GM23338 (cell line): ENCODE measurements around the gene RAB3IL1. TPM values are rescaled to one million over a fixed set of nuclear protein-coding genes. Genes with fewer than 3 reads are reported as not detected.

Source experiments
- ATAC-seq: fragments of 200-7000 bp; cut with Tn5 transposase; 3 replicates; pipeline ENCODE4 v1.9.1; 2020
- DNase-seq: peaks from one replicate; pipeline ENCODE4 v3.0.0-alpha.2; 2015; ENCODE audit warnings: low spot score
- H2AFZ ChIP-seq: fragments of 200-600 bp; sonication (generic); 2 replicates; pipeline ENCODE4 v1.8.0; 2016; ENCODE audit warnings: antibody characterized with exemption, mild to moderate bottlenecking, moderate library complexity
- H3F3A ChIP-seq: fragments of 200-600 bp; sonication (generic); replicated peaks from 2 replicates; pipeline ENCODE4 v1.8.0; 2017; ENCODE audit warnings: antibody characterized with exemption, mixed run types, low read depth
- H3K27ac ChIP-seq: fragments of 200-600 bp; sonication (generic); 2 replicates; pipeline ENCODE4 v1.6.1; 2016; ENCODE audit warnings: low read depth
- H3K27me3 ChIP-seq: fragments of 200-600 bp; sonication (generic); 2 replicates; pipeline ENCODE4 v1.8.0; 2016; ENCODE audit warnings: mild to moderate bottlenecking, mixed run types, moderate library complexity; ENCODE audit not compliant: insufficient read depth
- H3K36me3 ChIP-seq: fragments of 200-600 bp; sonication (generic); 2 replicates; pipeline ENCODE4 v1.8.0; 2016; ENCODE audit warnings: mild to moderate bottlenecking; ENCODE audit not compliant: insufficient read depth
- H3K4me1 ChIP-seq: fragments of 200-600 bp; sonication (generic); 2 replicates; pipeline ENCODE4 v1.8.0; 2016; ENCODE audit warnings: mild to moderate bottlenecking, moderate library complexity; ENCODE audit not compliant: insufficient read depth
- H3K4me2 ChIP-seq: fragments of 200-600 bp; sonication (generic); 2 replicates; pipeline ENCODE4 v1.7.1; 2017; ENCODE audit warnings: mixed run types
- H3K4me3 ChIP-seq: fragments of 200-600 bp; sonication (generic); 2 replicates; pipeline ENCODE4 v1.6.1; 2016; ENCODE audit warnings: mixed run types
- H3K79me2 ChIP-seq: fragments of 200-600 bp; sonication (generic); replicated peaks from 2 replicates; pipeline ENCODE4 v1.8.0; 2017; ENCODE audit warnings: mild to moderate bottlenecking; ENCODE audit not compliant: insufficient read depth
- H3K9me2 ChIP-seq: fragments of 200-600 bp; sonication (generic); 2 replicates; pipeline ENCODE4 v1.8.0; 2017; ENCODE audit not compliant: insufficient read depth
- H4K20me1 ChIP-seq: fragments of 200-600 bp; sonication (generic); replicated peaks from 2 replicates; pipeline ENCODE4 v1.8.0; 2017; ENCODE audit warnings: mild to moderate bottlenecking; ENCODE audit not compliant: insufficient read depth
- H3K27ac Mint-ChIP-seq: 2 replicates; pipeline ENCODE4 v1.8.0; 2020; ENCODE audit warnings: inconsistent platforms, mild to moderate bottlenecking, moderate library complexity, mixed read lengths
- H3K27me3 Mint-ChIP-seq: 3 replicates; pipeline ENCODE4 v1.8.0; 2022; ENCODE audit warnings: low read depth, mild to moderate bottlenecking, moderate library complexity, mixed read lengths, inconsistent platforms; ENCODE audit not compliant: insufficient read depth, poor library complexity
- H3K36me3 Mint-ChIP-seq: 3 replicates; pipeline ENCODE4 v1.8.0; 2021; ENCODE audit warnings: low read depth, mild to moderate bottlenecking, inconsistent platforms, moderate library complexity, mixed read lengths
- H3K4me1 Mint-ChIP-seq: 3 replicates; pipeline ENCODE4 v1.8.0; 2020; ENCODE audit warnings: mild to moderate bottlenecking, inconsistent platforms, mixed read lengths
- H3K4me3 Mint-ChIP-seq: 3 replicates; pipeline ENCODE4 v1.8.0; 2021; ENCODE audit warnings: moderate library complexity, mild to moderate bottlenecking, inconsistent platforms, mixed read lengths
- H3K9me3 Mint-ChIP-seq: 3 replicates; pipeline ENCODE4 v1.8.0; 2020; ENCODE audit warnings: moderate library complexity, mild to moderate bottlenecking, inconsistent platforms, mixed read lengths
- EZH2 ChIP-seq: fragments of 200-600 bp; sonication (generic); IDR thresholded peaks from one replicate; pipeline ENCODE4 v1.8.0; 2017; ENCODE audit warnings: antibody characterized with exemption, mild to moderate bottlenecking, low read depth; ENCODE audit not compliant: unreplicated experiment
- JUNB ChIP-seq: IDR thresholded peaks from one replicate; pipeline ENCODE4 v1.6.1; 2016; ENCODE audit warnings: antibody characterized with exemption; ENCODE audit not compliant: unreplicated experiment
- NANOG ChIP-seq: IDR thresholded peaks from 2 replicates; pipeline ENCODE4 v1.6.1; 2016; ENCODE audit warnings: antibody characterized with exemption, borderline replicate concordance
- POLR2AphosphoS5 ChIP-seq: IDR thresholded peaks from 2 replicates; pipeline ENCODE4 v1.6.1; 2016; ENCODE audit warnings: antibody characterized with exemption, low read depth
- ZNF114 ChIP-seq: fragments of 250-450 bp; sonication (Bioruptor Pico); IDR thresholded peaks from 2 replicates; pipeline ENCODE4 v1.5.0; 2020; ENCODE audit warnings: mild to moderate bottlenecking, moderate library complexity
- ZNF331 ChIP-seq: fragments of 250-450 bp; sonication (Bioruptor Pico); IDR thresholded peaks from 2 replicates; pipeline ENCODE4 v1.5.0; 2020; ENCODE audit warnings: low read depth, mild to moderate bottlenecking, moderate library complexity
- polyA plus RNA-seq: library from polyadenylated mRNA; unstranded; fragments of >200 nt; fragmentation: Nextera tagmentation; extraction: Ambion mirVana; gene quantifications from 2 replicates; pipeline ENCODE4 v1.2.1, GENCODE V29; 2016
- total RNA-seq: library from RNA; depleted of rRNA; stranded (reverse); fragments of >200 nt; shearing (Covaris generic); gene quantifications from 2 replicates; pipeline ENCODE4 v1.2.3, GENCODE V29; 2014
- TF ChIP-seq, protein P1 (sequence below): IDR thresholded peaks from 2 replicates; pipeline ENCODE4 v1.6.1; 2016; ENCODE audit warnings: antibody characterized with exemption
- TF ChIP-seq, protein P2 (sequence below), 2 experiments: fragments of 200-600 bp in 1 of 2; sonication (generic) in 1 of 2; conservative IDR thresholded peaks; 2 replicates each; pipeline versions ENCODE4 v1.5.1 to v1.6.1; 2016 to 2017; ENCODE audit warnings: antibody characterized with exemption in 2 of 2, low read depth in 2 of 2, mild to moderate bottlenecking in 2 of 2, moderate library complexity in 1 of 2
- TF ChIP-seq, protein P3 (sequence below): IDR thresholded peaks from one replicate; pipeline ENCODE4 v1.6.1; 2018; ENCODE audit warnings: antibody characterized with exemption; ENCODE audit not compliant: unreplicated experiment
- TF ChIP-seq, protein P4 (sequence below): fragments of 250-450 bp; sonication (Bioruptor Pico); IDR thresholded peaks from 2 replicates; pipeline ENCODE4 v1.5.0; 2020; ENCODE audit warnings: mild to moderate bottlenecking, moderate library complexity

Gene RAB3IL1
- total and polyA plus RNA-seq, 2 experiments from 2014 or later: 2.7 to 3.4 TPM

DNA sequence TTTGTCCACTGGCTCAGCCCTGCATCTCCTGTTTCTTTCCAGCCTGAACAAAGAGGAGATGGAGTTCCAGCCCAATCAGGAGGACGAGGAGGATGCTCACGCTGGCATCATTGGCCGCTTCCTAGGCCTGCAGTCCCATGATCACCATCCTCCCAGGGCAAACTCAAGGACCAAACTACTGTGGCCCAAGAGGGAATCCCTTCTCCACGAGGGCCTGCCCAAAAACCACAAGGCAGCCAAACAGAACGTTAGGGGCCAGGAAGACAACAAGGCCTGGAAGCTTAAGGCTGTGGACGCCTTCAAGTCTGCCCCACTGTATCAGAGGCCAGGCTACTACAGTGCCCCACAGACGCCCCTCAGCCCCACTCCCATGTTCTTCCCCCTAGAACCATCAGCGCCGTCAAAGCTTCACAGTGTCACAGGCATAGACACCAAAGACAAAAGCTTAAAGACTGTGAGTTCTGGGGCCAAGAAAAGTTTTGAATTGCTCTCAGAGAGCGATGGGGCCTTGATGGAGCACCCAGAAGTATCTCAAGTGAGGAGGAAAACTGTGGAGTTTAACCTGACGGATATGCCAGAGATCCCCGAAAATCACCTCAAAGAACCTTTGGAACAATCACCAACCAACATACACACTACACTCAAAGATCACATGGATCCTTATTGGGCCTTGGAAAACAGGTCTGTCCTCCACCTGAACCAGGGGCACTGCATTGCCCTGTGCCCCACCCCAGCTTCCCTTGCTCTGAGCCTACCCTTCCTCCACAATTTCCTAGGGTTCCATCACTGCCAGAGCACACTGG is 45.0 kb upstream of the RAB3IL1 start (continued):
- TF ChIP-seq, protein P1, sequence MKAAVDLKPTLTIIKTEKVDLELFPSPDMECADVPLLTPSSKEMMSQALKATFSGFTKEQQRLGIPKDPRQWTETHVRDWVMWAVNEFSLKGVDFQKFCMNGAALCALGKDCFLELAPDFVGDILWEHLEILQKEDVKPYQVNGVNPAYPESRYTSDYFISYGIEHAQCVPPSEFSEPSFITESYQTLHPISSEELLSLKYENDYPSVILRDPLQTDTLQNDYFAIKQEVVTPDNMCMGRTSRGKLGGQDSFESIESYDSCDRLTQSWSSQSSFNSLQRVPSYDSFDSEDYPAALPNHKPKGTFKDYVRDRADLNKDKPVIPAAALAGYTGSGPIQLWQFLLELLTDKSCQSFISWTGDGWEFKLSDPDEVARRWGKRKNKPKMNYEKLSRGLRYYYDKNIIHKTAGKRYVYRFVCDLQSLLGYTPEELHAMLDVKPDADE: no peak
- TF ChIP-seq NANOG (no peak), ZNF331 (CRISPR knock-in tag) (no peak), JUNB (no peak)
- TF ChIP-seq, protein P2, sequence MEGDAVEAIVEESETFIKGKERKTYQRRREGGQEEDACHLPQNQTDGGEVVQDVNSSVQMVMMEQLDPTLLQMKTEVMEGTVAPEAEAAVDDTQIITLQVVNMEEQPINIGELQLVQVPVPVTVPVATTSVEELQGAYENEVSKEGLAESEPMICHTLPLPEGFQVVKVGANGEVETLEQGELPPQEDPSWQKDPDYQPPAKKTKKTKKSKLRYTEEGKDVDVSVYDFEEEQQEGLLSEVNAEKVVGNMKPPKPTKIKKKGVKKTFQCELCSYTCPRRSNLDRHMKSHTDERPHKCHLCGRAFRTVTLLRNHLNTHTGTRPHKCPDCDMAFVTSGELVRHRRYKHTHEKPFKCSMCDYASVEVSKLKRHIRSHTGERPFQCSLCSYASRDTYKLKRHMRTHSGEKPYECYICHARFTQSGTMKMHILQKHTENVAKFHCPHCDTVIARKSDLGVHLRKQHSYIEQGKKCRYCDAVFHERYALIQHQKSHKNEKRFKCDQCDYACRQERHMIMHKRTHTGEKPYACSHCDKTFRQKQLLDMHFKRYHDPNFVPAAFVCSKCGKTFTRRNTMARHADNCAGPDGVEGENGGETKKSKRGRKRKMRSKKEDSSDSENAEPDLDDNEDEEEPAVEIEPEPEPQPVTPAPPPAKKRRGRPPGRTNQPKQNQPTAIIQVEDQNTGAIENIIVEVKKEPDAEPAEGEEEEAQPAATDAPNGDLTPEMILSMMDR (conservative IDR thresholded peaks at IDR 0.05; ENCODE audit: low read depth in 2 of 2): no peak

DNA sequence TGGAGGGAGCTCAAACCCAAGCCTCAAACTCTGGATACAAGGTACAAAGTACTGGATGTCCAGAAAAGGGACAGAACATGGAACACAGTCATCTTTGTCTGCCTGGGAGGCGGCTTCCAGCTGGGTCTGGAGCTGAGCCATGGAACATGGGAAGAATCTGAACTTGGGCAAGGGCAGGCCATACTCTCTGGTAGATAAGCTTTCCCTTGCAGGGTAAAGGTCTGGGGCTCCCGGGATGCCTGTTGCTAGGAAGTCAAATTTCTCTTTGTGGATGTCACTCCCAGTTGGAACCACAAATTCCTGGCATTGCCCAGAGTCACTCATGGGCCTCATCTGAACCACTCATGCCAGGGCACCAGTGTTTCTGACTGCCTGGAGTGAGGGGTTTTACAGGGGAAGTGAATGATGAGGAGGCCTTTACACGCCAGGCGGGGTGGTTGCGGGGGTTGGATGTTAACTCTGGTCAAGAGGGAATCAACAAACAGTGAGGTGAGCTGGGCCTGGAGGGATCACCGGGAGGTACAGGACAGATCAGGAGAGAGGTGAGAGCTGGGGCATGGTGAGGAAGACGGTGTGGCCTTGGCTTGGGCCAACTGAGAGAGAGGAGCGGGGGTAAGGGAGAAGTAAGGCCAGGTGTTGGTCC is 44.3 kb upstream of the RAB3IL1 start:
- Histone ChIP-seq H4K20me1 (peaks cover 29% of the 10 kb centered on the region), H3K27me3 (no peaks in the 10 kb centered on the region), H3K4me3 (no peak overlapping the region), H3K27ac (no peak overlapping the region), H2AFZ (no peak overlapping the region), H3K4me1 (peaks cover 13% of the 10 kb centered on the region; the same call in 1 of the 2 replicates), H3F3A (peaks cover 26% of the 10 kb centered on the region), H3K36me3 (peaks cover 27% of the 10 kb centered on the region), H3K79me2 (peaks cover 21% of the 10 kb centered on the region), H3K9me2 (no peaks in the 10 kb centered on the region), H3K4me2 (no peak overlapping the region)
- Mint-ChIP-seq H3K27me3 (peaks cover 22% of the 10 kb centered on the region), H3K36me3 (peaks cover 46% of the 10 kb centered on the region), H3K4me3 (no peak overlapping the region; the same call in 2 of the 3 replicates), H3K9me3 (peaks cover 2% of the 10 kb centered on the region; the same call in 2 of the 3 replicates), H3K4me1 (peaks cover 11% of the 10 kb centered on the region), H3K27ac (no peak overlapping the region)
- DNase-seq (no peak), ATAC-seq (peak; percentile 4; the same call in 1 of the 3 replicates)
- no peak for TF ChIP-seq EZH2
- TF ChIP-seq POLR2AphosphoS5: no peak
- TF ChIP-seq, protein P3, sequence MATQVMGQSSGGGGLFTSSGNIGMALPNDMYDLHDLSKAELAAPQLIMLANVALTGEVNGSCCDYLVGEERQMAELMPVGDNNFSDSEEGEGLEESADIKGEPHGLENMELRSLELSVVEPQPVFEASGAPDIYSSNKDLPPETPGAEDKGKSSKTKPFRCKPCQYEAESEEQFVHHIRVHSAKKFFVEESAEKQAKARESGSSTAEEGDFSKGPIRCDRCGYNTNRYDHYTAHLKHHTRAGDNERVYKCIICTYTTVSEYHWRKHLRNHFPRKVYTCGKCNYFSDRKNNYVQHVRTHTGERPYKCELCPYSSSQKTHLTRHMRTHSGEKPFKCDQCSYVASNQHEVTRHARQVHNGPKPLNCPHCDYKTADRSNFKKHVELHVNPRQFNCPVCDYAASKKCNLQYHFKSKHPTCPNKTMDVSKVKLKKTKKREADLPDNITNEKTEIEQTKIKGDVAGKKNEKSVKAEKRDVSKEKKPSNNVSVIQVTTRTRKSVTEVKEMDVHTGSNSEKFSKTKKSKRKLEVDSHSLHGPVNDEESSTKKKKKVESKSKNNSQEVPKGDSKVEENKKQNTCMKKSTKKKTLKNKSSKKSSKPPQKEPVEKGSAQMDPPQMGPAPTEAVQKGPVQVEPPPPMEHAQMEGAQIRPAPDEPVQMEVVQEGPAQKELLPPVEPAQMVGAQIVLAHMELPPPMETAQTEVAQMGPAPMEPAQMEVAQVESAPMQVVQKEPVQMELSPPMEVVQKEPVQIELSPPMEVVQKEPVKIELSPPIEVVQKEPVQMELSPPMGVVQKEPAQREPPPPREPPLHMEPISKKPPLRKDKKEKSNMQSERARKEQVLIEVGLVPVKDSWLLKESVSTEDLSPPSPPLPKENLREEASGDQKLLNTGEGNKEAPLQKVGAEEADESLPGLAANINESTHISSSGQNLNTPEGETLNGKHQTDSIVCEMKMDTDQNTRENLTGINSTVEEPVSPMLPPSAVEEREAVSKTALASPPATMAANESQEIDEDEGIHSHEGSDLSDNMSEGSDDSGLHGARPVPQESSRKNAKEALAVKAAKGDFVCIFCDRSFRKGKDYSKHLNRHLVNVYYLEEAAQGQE: no peak
- TF ChIP-seq, protein P4, sequence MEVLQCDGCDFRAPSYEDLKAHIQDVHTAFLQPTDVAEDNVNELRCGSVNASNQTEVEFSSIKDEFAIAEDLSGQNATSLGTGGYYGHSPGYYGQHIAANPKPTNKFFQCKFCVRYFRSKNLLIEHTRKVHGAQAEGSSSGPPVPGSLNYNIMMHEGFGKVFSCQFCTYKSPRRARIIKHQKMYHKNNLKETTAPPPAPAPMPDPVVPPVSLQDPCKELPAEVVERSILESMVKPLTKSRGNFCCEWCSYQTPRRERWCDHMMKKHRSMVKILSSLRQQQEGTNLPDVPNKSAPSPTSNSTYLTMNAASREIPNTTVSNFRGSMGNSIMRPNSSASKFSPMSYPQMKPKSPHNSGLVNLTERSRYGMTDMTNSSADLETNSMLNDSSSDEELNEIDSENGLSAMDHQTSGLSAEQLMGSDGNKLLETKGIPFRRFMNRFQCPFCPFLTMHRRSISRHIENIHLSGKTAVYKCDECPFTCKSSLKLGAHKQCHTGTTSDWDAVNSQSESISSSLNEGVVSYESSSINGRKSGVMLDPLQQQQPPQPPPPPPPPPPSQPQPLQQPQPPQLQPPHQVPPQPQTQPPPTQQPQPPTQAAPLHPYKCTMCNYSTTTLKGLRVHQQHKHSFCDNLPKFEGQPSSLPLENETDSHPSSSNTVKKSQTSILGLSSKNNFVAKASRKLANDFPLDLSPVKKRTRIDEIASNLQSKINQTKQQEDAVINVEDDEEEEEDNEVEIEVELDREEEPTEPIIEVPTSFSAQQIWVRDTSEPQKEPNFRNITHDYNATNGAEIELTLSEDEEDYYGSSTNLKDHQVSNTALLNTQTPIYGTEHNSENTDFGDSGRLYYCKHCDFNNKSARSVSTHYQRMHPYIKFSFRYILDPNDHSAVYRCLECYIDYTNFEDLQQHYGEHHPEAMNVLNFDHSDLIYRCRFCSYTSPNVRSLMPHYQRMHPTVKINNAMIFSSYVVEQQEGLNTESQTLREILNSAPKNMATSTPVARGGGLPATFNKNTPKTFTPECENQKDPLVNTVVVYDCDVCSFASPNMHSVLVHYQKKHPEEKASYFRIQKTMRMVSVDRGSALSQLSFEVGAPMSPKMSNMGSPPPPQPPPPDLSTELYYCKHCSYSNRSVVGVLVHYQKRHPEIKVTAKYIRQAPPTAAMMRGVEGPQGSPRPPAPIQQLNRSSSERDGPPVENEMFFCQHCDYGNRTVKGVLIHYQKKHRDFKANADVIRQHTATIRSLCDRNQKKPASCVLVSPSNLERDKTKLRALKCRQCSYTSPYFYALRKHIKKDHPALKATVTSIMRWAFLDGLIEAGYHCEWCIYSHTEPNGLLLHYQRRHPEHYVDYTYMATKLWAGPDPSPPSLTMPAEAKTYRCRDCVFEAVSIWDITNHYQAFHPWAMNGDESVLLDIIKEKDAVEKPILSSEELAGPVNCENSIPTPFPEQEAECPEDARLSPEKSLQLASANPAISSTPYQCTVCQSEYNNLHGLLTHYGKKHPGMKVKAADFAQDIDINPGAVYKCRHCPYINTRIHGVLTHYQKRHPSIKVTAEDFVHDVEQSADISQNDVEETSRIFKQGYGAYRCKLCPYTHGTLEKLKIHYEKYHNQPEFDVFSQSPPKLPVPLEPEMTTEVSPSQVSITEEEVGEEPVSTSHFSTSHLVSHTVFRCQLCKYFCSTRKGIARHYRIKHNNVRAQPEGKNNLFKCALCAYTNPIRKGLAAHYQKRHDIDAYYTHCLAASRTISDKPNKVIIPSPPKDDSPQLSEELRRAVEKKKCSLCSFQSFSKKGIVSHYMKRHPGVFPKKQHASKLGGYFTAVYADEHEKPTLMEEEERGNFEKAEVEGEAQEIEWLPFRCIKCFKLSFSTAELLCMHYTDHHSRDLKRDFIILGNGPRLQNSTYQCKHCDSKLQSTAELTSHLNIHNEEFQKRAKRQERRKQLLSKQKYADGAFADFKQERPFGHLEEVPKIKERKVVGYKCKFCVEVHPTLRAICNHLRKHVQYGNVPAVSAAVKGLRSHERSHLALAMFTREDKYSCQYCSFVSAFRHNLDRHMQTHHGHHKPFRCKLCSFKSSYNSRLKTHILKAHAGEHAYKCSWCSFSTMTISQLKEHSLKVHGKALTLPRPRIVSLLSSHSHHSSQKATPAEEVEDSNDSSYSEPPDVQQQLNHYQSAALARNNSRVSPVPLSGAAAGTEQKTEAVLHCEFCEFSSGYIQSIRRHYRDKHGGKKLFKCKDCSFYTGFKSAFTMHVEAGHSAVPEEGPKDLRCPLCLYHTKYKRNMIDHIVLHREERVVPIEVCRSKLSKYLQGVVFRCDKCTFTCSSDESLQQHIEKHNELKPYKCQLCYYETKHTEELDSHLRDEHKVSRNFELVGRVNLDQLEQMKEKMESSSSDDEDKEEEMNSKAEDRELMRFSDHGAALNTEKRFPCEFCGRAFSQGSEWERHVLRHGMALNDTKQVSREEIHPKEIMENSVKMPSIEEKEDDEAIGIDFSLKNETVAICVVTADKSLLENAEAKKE: no peak
- no peak for TF ChIP-seq ZNF331 (CRISPR knock-in tag)
- TF ChIP-seq JUNB: no peak
- no peak for TF ChIP-seq ZNF114 (CRISPR knock-in tag)
